Neutrophil (primary cell): ENCODE measurements around the gene NAA40.

ENCODE experiments used
- H3K27ac ChIP-seq: fragments of 200-600 bp; sonication (generic); 2 replicates; pipeline ENCODE4 v1.5.1; 2016; ENCODE audit warnings: mild to moderate bottlenecking, moderate library complexity
- H3K27me3 ChIP-seq: fragments of 200-600 bp; sonication (generic); 2 replicates; pipeline ENCODE4 v1.6.0; 2016; ENCODE audit warnings: mild to moderate bottlenecking
- H3K36me3 ChIP-seq: fragments of 200-600 bp; sonication (generic); 2 replicates; pipeline ENCODE4 v1.5.1; 2017
- H3K4me1 ChIP-seq, 2 experiments: fragments of 200-600 bp in 1 of 2; sonication (generic) in 1 of 2; 1 replicate in 1 of 2; 2 replicates in 1 of 2; pipeline versions ENCODE4 v1.5.1 to v1.6.1; 2013 to 2016; ENCODE audit warnings: low read depth in 1 of 2, low read length in 1 of 2, mild to moderate bottlenecking in 1 of 2, moderate library complexity in 1 of 2; ENCODE audit not compliant: control insufficient read depth in 1 of 2, insufficient read depth in 1 of 2
- H3K4me3 ChIP-seq, 2 experiments: fragments of 200-600 bp in 1 of 2; sonication (generic) in 1 of 2; 1 replicate in 1 of 2; 2 replicates in 1 of 2; pipeline ENCODE4 v1.5.1; 2013 to 2016; ENCODE audit warnings: low read depth in 1 of 2, low read length in 1 of 2, mild to moderate bottlenecking in 1 of 2, moderate library complexity in 1 of 2
- H3K9me3 ChIP-seq: fragments of 200-600 bp; sonication (generic); 2 replicates; pipeline ENCODE4 v1.5.1; 2016
- CTCF ChIP-seq: fragments of 200-600 bp; sonication (generic); IDR thresholded peaks from 2 replicates; pipeline ENCODE4 v1.5.1; 2016; ENCODE audit warnings: antibody characterized with exemption

NAA40 gene

GRCh38 chr11:63938479-63939396, at the start of gene NAA40:
NAA40 (plus strand) TSS chr11:63939002; CDS start chr11:63939097, 95 bp downstream.
- H3K4me1 ChIP-seq = peaks cover 28 to 30% of the 10 kb centered on the region in 2 experiments
- no peaks in the 10 kb centered on the region for H3K27me3 ChIP-seq
- H3K4me3 ChIP-seq = peak within 1 kb of the TSS; percentile 82 to 99
- peak within 1 kb of the TSS; percentile 63 for H3K27ac ChIP-seq
- H3K9me3 ChIP-seq = no peaks in the 10 kb centered on the region
- H3K36me3 ChIP-seq = no peaks in the 10 kb centered on the region
- peak; percentile 41 for TF ChIP-seq CTCF

- peaks cover 14% of the 10 kb centered on the region for H3K36me3 ChIP-seq
- no peak for TF ChIP-seq CTCF
- H3K4me3 ChIP-seq = peak overlapping the region; percentile 76 to 92
- H3K4me1 ChIP-seq = peaks cover 76 to 79% of the 10 kb centered on the region in 2 experiments
- no peaks in the 10 kb centered on the region for H3K9me3 ChIP-seq
- peak overlapping the region; percentile 92 for H3K27ac ChIP-seq
- H3K27me3 ChIP-seq = no peaks in the 10 kb centered on the region
Observed at GRCh38 chr11:63889344-63889743, 49.5 kb upstream of the NAA40 start.

- Histone ChIP-seq H3K4me3 (peak overlapping the region; percentile 76 to 92), H3K27ac (peak overlapping the region; percentile 92), H3K36me3 (peaks cover 21% of the 10 kb centered on the region), H3K9me3 (no peaks in the 10 kb centered on the region), H3K27me3 (no peaks in the 10 kb centered on the region), H3K4me1 (peaks cover 69 to 70% of the 10 kb centered on the region in 2 experiments)
- TF ChIP-seq CTCF = no peak
Observed at GRCh38 chr11:63890368-63890767, 48.4 kb upstream of the NAA40 start.

- Histone ChIP-seq H3K36me3 (peaks cover 40% of the 10 kb centered on the region), H3K4me1 (peaks cover 51 to 54% of the 10 kb centered on the region in 2 experiments), H3K27ac (peak overlapping the region; percentile 92), H3K4me3 (peak overlapping the region in 1 of 2 experiments; percentile 10), H3K27me3 (no peaks in the 10 kb centered on the region), H3K9me3 (no peaks in the 10 kb centered on the region)
- TF ChIP-seq CTCF = no peak
Observed at GRCh38 chr11:63892228-63892627, 46.6 kb upstream of the NAA40 start.

- peaks cover 51% of the 10 kb centered on the region for H3K36me3 ChIP-seq
- H3K27me3 ChIP-seq = no peaks in the 10 kb centered on the region
- no peak for TF ChIP-seq CTCF
- H3K27ac ChIP-seq = no peak overlapping the region
- no peaks in the 10 kb centered on the region for H3K9me3 ChIP-seq
- H3K4me3 ChIP-seq = no peak overlapping the region
- H3K4me1 ChIP-seq = peaks cover 40 to 43% of the 10 kb centered on the region in 2 experiments
Observed at GRCh38 chr11:63893355-63893754, 45.4 kb upstream of the NAA40 start.
